CD4-positive, alpha-beta T cell treated with Interleukin-10 for 1 hour (primary cell): ENCODE results near the gene IYD.
"Not testable (repeated sequence)": the region's sequence is repeated elsewhere in the genome, so short reads cannot be mapped to it uniquely, and the experiment has no call there.

Experiments
- DNase-seq: peaks from one replicate; pipeline ENCODE4 v3.0.0-alpha.2; 2020

Gene IYD

GRCh38 chr6:150352321-150353296 lies 16.2 kb upstream of the IYD start:
- no peak for DNase-seq

- no peak for DNase-seq
These were observed 15.4 kb upstream of the IYD start for GRCh38 chr6:150353445-150353844.

- no peak for DNase-seq
These were observed 13.8 kb upstream of the IYD start for GRCh38 chr6:150354754-150355571.

GRCh38 chr6:150355932-150356331 lies 12.9 kb upstream of the IYD start:
- no peak for DNase-seq

GRCh38 chr6:150361876-150362275 lies 6.9 kb upstream of the IYD start:
- DNase-seq: no peak

GRCh38 chr6:150363733-150364132 lies 5.1 kb upstream of the IYD start:
- no peak for DNase-seq

GRCh38 chr6:150366118-150366778 lies 2.6 kb upstream of the IYD start:
- DNase-seq: no peak

- DNase-seq: no peak
These were observed 596 bp downstream of the IYD start for GRCh38 chr6:150369408-150369807.

- no peak for DNase-seq
These were observed 1.3 kb downstream of the IYD start for GRCh38 chr6:150370112-150370511.

GRCh38 chr6:150371356-150371755 lies 2.5 kb downstream of the IYD start:
- DNase-seq: no peak

GRCh38 chr6:150372051-150372450 lies 3.2 kb downstream of the IYD start:
- no peak for DNase-seq

- no peak for DNase-seq
These were observed 4.5 kb downstream of the IYD start for GRCh38 chr6:150373260-150373701.

- not testable (repeated sequence) for DNase-seq
These were observed 5.5 kb downstream of the IYD start for GRCh38 chr6:150374346-150374745.

GRCh38 chr6:150377211-150377781 lies 8.5 kb downstream of the IYD start:
- no peak for DNase-seq

- no peak for DNase-seq
These were observed 11.4 kb downstream of the IYD start for GRCh38 chr6:150380256-150380655.

GRCh38 chr6:150382171-150382570 lies 13.4 kb downstream of the IYD start:
- no peak for DNase-seq

GRCh38 chr6:150391414-150391813 lies 22.6 kb downstream of the IYD start:
- DNase-seq: no peak

GRCh38 chr6:150391890-150392289 lies 23.1 kb downstream of the IYD start:
- DNase-seq: no peak

- no peak for DNase-seq
These were observed 23.8 kb downstream of the IYD start for GRCh38 chr6:150392452-150393220.

- no peak for DNase-seq
These were observed 25.5 kb downstream of the IYD start for GRCh38 chr6:150394053-150394898.

GRCh38 chr6:150394899-150395295 lies 26.1 kb downstream of the IYD start:
- no peak for DNase-seq
